Activated T-cell treated with anti-CD3 and anti-CD28 coated beads, Interleukin-2, amount 50 U/mL, for 72 hours (primary cell): Measurements from ENCODE around the gene COL1A1. TPM values are rescaled to one million over a fixed set of nuclear protein-coding genes. Genes with fewer than 3 reads are reported as not detected.

Experiments
- ATAC-seq, 2 donors: fragments of 150-1000 bp; cut with Tn5 transposase; replicated peaks in 1 of 2; 2 replicates each; pipeline ENCODE4 v1.10.0; 2021; ENCODE audit warnings: moderate library complexity in 2 of 2, mild to moderate bottlenecking in 1 of 2
- DNase-seq, 2 donors: peaks; one replicate each; pipeline ENCODE4 v3.0.0; 2021 to 2022; ENCODE audit warnings: mixed read lengths in 1 of 2
- H3K27ac Mint-ChIP-seq: one replicate; pipeline ENCODE4 v1.8.0; 2022; ENCODE audit warnings: mild to moderate bottlenecking, moderate library complexity, mixed read lengths
- H3K27me3 Mint-ChIP-seq: one replicate; pipeline ENCODE4 v1.8.0; 2022; ENCODE audit warnings: low read depth, mixed read lengths
- H3K36me3 Mint-ChIP-seq, 2 donors: one replicate each; pipeline ENCODE4 v1.8.0; 2022; ENCODE audit warnings: mixed read lengths in 2 of 2, mild to moderate bottlenecking in 1 of 2; ENCODE audit not compliant: insufficient read depth in 2 of 2
- H3K4me1 Mint-ChIP-seq: one replicate; pipeline ENCODE4 v1.8.0; 2022; ENCODE audit warnings: low read depth, mixed read lengths
- H3K4me3 Mint-ChIP-seq, 2 donors: one replicate each; pipeline ENCODE4 v1.8.0; 2022; ENCODE audit warnings: mild to moderate bottlenecking in 2 of 2, mixed read lengths in 2 of 2, moderate library complexity in 2 of 2
- H3K9me3 Mint-ChIP-seq, 2 donors: one replicate each; pipeline ENCODE4 v1.8.0; 2022; ENCODE audit warnings: mixed read lengths in 2 of 2
- total RNA-seq, 2 donors: library from RNA; stranded (reverse); gene quantifications; one replicate each; pipeline ENCODE4 v1.2.3, GENCODE V29; 2022

Gene COL1A1
- total RNA-seq, 2 donors from 2014 or later, result 9.8 to 10.3 TPM

GRCh38 chr17:50174444-50174843, 27.0 kb downstream of the COL1A1 start:
- Mint-ChIP-seq H3K4me1 (peaks cover 21% of the 10 kb centered on the region), H3K4me3 (no peak overlapping the region), H3K9me3 (no peaks in the 10 kb centered on the region), H3K27ac (no peak overlapping the region), H3K36me3 (no peaks in the 10 kb centered on the region), H3K27me3 (no peaks in the 10 kb centered on the region)
- DNase-seq (no peak), ATAC-seq (no peak)

GRCh38 chr17:50173335-50173941, 28.0 kb downstream of the COL1A1 start:
- peaks cover 25% of the 10 kb centered on the region for H3K4me1 Mint-ChIP-seq
- no peak for ATAC-seq
- no peak overlapping the region for H3K27ac Mint-ChIP-seq
- H3K9me3 Mint-ChIP-seq, result no peaks in the 10 kb centered on the region
- DNase-seq, result no peak
- H3K27me3 Mint-ChIP-seq, result no peaks in the 10 kb centered on the region
- H3K4me3 Mint-ChIP-seq, result no peak overlapping the region
- no peaks in the 10 kb centered on the region for H3K36me3 Mint-ChIP-seq

GRCh38 chr17:50172936-50173334, 28.5 kb downstream of the COL1A1 start:
- Mint-ChIP-seq H3K9me3 (no peaks in the 10 kb centered on the region), H3K27ac (no peak overlapping the region), H3K36me3 (no peaks in the 10 kb centered on the region), H3K4me3 (no peak overlapping the region), H3K4me1 (peaks cover 20% of the 10 kb centered on the region), H3K27me3 (no peaks in the 10 kb centered on the region)
- ATAC-seq (no peak), DNase-seq (no peak)

GRCh38 chr17:50172130-50172529, 29.3 kb downstream of the COL1A1 start:
- ATAC-seq (no peak), DNase-seq (no peak)
- Mint-ChIP-seq H3K4me3 (no peak overlapping the region), H3K4me1 (peaks cover 19% of the 10 kb centered on the region), H3K27me3 (no peaks in the 10 kb centered on the region), H3K27ac (no peak overlapping the region), H3K9me3 (no peaks in the 10 kb centered on the region), H3K36me3 (no peaks in the 10 kb centered on the region)

DNA sequence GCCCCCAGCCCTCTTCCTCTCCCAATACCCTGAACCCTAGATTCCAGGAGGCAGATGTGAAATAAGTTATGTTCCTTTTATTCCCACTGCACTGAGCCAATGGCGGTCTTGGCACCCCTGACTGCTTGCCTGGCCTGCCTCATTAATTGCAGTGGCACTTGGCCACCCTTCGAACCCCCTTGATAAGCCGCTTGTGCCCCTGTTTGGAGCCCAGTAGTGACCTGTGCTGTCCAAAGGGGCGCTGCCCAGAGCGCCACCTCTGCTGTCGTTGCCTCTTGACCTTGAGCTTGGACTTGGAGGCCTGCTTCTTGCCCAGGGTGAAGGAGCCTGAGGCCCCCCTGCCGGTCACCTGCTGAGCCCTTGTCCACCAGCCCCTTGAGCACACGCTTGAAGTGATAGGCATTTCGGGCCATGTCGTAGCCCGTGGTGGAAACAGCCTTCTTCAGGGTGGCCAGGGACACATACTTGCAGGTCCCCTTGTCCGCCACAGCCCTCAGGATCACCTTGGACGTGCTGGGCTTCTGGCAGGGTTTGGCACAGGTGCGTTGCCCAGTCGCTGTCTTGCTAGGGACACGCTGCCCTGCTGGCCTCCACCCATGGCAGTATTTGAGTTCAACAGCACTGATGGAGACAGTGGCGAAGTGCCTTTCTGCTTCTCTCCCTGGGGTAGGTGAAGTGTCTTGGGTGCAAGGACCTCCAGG, 29.9 kb downstream of the COL1A1 start:
- Mint-ChIP-seq H3K4me1 (peaks cover 19% of the 10 kb centered on the region), H3K36me3 (no peaks in the 10 kb centered on the region), H3K27ac (no peak overlapping the region), H3K27me3 (no peaks in the 10 kb centered on the region), H3K9me3 (no peaks in the 10 kb centered on the region), H3K4me3 (no peak overlapping the region)
- DNase-seq, result no peak
- ATAC-seq, result no peak

GRCh38 chr17:50170662-50171370, 30.6 kb downstream of the COL1A1 start:
- H3K27ac Mint-ChIP-seq, result no peak overlapping the region
- H3K27me3 Mint-ChIP-seq, result no peaks in the 10 kb centered on the region
- no peaks in the 10 kb centered on the region for H3K36me3 Mint-ChIP-seq
- H3K9me3 Mint-ChIP-seq, result no peaks in the 10 kb centered on the region
- H3K4me1 Mint-ChIP-seq, result peaks cover 19% of the 10 kb centered on the region
- DNase-seq (peak in 1 of 2 donors; percentile 22), ATAC-seq (peak; percentile 50 to 63)
- H3K4me3 Mint-ChIP-seq, result no peak overlapping the region

- Mint-ChIP-seq H3K9me3 (no peaks in the 10 kb centered on the region), H3K27me3 (no peaks in the 10 kb centered on the region), H3K36me3 (no peaks in the 10 kb centered on the region), H3K4me3 (no peak overlapping the region), H3K4me1 (peaks cover 19% of the 10 kb centered on the region), H3K27ac (no peak overlapping the region)
- ATAC-seq (no peak), DNase-seq (no peak)
These were observed 31.5 kb downstream of the COL1A1 start for GRCh38 chr17:50169881-50170459.

DNA sequence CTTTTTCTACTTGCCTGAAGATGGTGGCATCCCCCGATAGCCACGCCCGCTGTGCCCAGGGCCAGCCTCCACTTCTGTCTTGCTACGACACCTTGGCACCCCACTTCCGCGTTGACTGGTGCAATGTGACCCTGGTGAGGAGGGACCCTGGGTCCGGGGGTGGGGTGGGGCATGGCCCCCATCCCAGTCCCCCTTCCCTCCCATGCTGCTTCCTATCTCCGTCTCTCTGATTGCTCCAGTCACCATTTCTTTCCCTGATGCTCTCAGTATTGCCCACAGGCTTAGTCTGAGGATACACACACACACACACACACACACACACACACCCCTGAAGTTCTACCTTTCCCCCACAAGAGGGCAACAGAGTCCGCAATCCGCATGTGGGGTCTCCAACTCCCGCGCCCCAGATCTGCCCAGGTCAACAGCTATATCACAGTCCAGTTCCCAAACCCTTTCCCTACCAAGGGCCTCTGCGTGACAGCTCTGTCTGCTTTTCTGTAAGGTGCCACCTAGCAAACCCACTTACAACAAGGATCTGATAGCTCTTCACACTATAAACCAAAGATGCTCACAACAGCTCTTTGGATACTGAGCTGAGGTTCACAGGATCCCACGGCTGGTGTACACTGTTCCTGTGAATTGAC, 32.2 kb downstream of the COL1A1 start:
- ATAC-seq, result peak; percentile 83 to 84
- peaks cover 19% of the 10 kb centered on the region for H3K4me1 Mint-ChIP-seq
- peak; percentile 66 to 73 for DNase-seq
- no peaks in the 10 kb centered on the region for H3K27me3 Mint-ChIP-seq
- peak overlapping the region; percentile 48 to 56 for H3K4me3 Mint-ChIP-seq
- no peaks in the 10 kb centered on the region for H3K9me3 Mint-ChIP-seq
- peak overlapping the region; percentile 18 for H3K27ac Mint-ChIP-seq
- H3K36me3 Mint-ChIP-seq, result no peaks in the 10 kb centered on the region

- Mint-ChIP-seq H3K27ac (no peak overlapping the region), H3K4me1 (peaks cover 27% of the 10 kb centered on the region), H3K36me3 (no peaks in the 10 kb centered on the region), H3K27me3 (no peaks in the 10 kb centered on the region), H3K9me3 (no peaks in the 10 kb centered on the region), H3K4me3 (peak overlapping the region in 1 of 2 donors; percentile 48)
- DNase-seq (no peak), ATAC-seq (no peak)
These were observed 33.1 kb downstream of the COL1A1 start for GRCh38 chr17:50168319-50168718.

DNA sequence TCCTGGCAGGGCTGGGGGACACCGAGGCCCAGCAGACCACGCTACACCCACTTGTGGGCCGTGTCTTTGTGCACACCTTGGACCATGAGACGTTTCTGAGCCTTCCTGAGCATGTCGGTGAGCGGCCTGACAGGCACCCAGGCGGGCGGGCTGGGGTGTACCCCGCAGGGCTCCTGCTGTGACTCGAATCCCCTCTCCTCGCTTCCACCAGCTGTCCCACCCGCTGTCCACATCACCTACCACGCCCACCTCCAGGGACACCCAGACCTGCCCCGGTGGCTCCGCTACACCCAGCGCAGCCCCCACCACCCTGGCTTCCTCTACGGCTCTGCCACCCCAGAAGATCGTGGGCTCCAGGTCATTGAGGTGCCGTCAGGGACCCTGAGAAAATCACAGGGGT, 34.1 kb downstream of the COL1A1 start:
- H3K27ac Mint-ChIP-seq, result no peak overlapping the region
- no peaks in the 10 kb centered on the region for H3K36me3 Mint-ChIP-seq
- no peaks in the 10 kb centered on the region for H3K27me3 Mint-ChIP-seq
- no peak for ATAC-seq
- no peak overlapping the region for H3K4me3 Mint-ChIP-seq
- DNase-seq, result no peak
- H3K9me3 Mint-ChIP-seq, result no peaks in the 10 kb centered on the region
- H3K4me1 Mint-ChIP-seq, result peaks cover 36% of the 10 kb centered on the region

DNA sequence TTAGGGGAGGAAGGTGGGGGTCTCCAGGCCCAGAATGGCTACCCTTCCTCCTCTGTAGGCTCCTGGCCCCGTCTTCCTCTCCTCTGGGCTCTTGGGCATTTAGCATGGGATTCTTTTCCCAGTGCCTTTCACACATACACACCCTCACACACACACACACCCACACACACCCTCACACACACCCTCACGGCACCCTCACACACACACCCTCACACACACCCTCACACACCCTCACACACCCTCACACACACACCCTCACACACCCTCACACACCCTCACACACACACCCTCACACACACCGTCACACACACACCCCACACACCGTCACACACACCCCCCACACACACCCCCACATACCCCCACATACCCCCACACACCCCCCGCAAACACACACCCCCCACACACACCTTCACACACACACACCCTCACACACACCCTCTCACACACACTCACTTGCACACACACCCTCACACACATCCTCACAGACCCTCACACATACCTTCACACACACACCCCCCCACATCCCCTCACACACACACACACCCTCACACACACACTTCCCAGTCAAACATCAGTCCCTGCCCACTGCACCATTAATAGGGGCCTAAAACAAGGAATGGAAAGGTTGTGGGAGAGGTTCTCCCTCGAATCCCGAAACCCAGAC, 34.8 kb downstream of the COL1A1 start:
- Mint-ChIP-seq H3K4me1 (peaks cover 43% of the 10 kb centered on the region), H3K27me3 (no peaks in the 10 kb centered on the region), H3K36me3 (peaks cover 0 to 2% of the 10 kb centered on the region in 2 donors), H3K9me3 (no peaks in the 10 kb centered on the region), H3K27ac (no peak overlapping the region), H3K4me3 (no peak overlapping the region)
- no peak for ATAC-seq
- DNase-seq, result no peak

DNA sequence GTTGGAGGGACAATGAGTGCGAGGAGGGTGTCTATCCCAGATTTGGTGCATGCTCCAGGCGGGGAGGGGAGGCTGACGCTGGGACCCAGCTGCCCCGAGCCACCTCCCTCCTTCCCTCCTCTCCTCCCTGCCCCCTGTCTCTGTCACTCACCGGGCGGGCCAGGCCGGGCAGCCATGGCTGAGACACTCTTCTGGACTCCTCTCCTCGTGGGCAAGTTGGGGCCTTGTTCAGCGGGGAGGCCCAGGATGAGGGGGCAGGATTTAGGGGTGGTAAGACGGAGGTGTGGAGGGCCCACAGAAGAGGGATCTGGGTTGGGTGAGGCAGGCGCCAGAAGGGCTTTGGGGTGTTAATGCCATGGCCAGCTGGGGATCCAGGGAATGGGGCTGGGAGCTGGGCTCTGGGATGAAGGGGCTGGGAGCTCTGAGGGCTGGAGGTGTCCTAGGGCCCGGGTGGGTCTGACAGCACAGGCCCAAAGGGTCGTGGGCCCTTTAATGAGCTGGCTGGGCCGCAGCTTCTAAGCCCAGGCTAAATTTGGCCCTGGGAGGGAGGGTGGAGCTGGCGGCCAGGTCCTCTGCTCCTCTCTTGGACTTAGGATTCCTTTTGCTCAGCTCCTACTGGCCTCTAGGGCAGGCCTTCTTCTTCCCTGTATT, 35.4 kb downstream of the COL1A1 start, which contains the start of gene SGCA:
TSS of gene SGCA (plus strand) at position 139 of the 651 bp plus-strand sequence. CDS start at position 175, 36 bp downstream.
- H3K4me3 Mint-ChIP-seq, result no peak within 1 kb of the TSS
- H3K27ac Mint-ChIP-seq, result peak within 1 kb of the TSS; percentile 3
- peaks cover 46% of the 10 kb centered on the region for H3K4me1 Mint-ChIP-seq
- no peaks in the 10 kb centered on the region for H3K27me3 Mint-ChIP-seq
- peaks cover 0 to 2% of the 10 kb centered on the region in 2 donors for H3K36me3 Mint-ChIP-seq
- ATAC-seq (no peak), DNase-seq (no peak)
- no peaks in the 10 kb centered on the region for H3K9me3 Mint-ChIP-seq
